ENCODE data around the gene GOLGA8Q.
"Not testable (repeated sequence)": the region's sequence is repeated elsewhere in the genome, so short reads cannot be mapped to it uniquely, and the experiment has no call there.

The GOLGA8Q gene

GRCh38 chr15:30551750-30552149 is at the start of gene GOLGA8Q:
Gene GOLGA8Q, plus strand, starts transcription at chr15:30552050. Its CDS starts 28 bp downstream, at chr15:30552078.
- not testable (repeated sequence) for DNase-seq

- not testable (repeated sequence) for DNase-seq
Measured at GRCh38 chr15:30502904-30503781, 48.7 kb upstream of the GOLGA8Q start.

GRCh38 chr15:30504162-30504843 is 47.5 kb upstream of the GOLGA8Q start:
- not testable (repeated sequence) for DNase-seq

GRCh38 chr15:30514545-30514944 is 37.3 kb upstream of the GOLGA8Q start:
- DNase-seq: not testable (repeated sequence)

GRCh38 chr15:30523453-30524243 is 28.2 kb upstream of the GOLGA8Q start:
- not testable (repeated sequence) for DNase-seq

GRCh38 chr15:30525912-30526311 is 25.9 kb upstream of the GOLGA8Q start:
- not testable (repeated sequence) for DNase-seq

GRCh38 chr15:30529049-30529448 is 22.8 kb upstream of the GOLGA8Q start:
- not testable (repeated sequence) for DNase-seq

- DNase-seq: not testable (repeated sequence)
Measured at GRCh38 chr15:30566949-30567348, 15.1 kb downstream of the GOLGA8Q start.

GRCh38 chr15:30573012-30573491 is 21.2 kb downstream of the GOLGA8Q start:
- not testable (repeated sequence) for DNase-seq

GRCh38 chr15:30579394-30579970 is 27.6 kb downstream of the GOLGA8Q start:
- DNase-seq: not testable (repeated sequence)

- DNase-seq: not testable (repeated sequence)
Measured at GRCh38 chr15:30580716-30581115, 28.9 kb downstream of the GOLGA8Q start.

- not testable (repeated sequence) for DNase-seq
Measured at GRCh38 chr15:30598953-30599352, 47.1 kb downstream of the GOLGA8Q start.

GRCh38 chr15:30603796-30604195 is 51.9 kb downstream of the GOLGA8Q start, which contains the start of gene GOLGA8H:
Gene GOLGA8H, plus strand, starts transcription at chr15:30604028. Its CDS starts 98 bp downstream, at chr15:30604126.
- DNase-seq: not testable (repeated sequence)

All from activated gamma-delta T cell treated with Interleukin-2 at 50 U/mL for 16 hours (primary cell).